Neural cell (in vitro differentiated cells): Measurements from ENCODE around the gene COMT.

Experiments used
- EP300 ChIP-seq: fragments of 450-650 bp; conservative IDR thresholded peaks from 2 replicates; pipeline ENCODE4 v1.6.1; 2014; ENCODE audit warnings: antibody characterized with exemption, mild to moderate bottlenecking, moderate library complexity; ENCODE audit not compliant: poor library complexity, severe bottlenecking
- EZH2 ChIP-seq: fragments of 200-600, 300-800 bp; shearing (Covaris generic), sonication (generic); IDR thresholded peaks from 2 replicates; pipeline ENCODE4 v1.6.1; 2014; ENCODE audit warnings: antibody characterized with exemption, low read length, borderline replicate concordance, mild to moderate bottlenecking; ENCODE audit not compliant: insufficient read depth, poor library complexity, severe bottlenecking
- POLR2AphosphoS5 ChIP-seq: IDR thresholded peaks from 2 replicates; pipeline ENCODE4 v1.6.1; 2012
- RAD21 ChIP-seq: fragments of 450-650 bp; conservative IDR thresholded peaks from 2 replicates; pipeline ENCODE4 v1.6.1; 2014; ENCODE audit warnings: antibody characterized with exemption, mild to moderate bottlenecking, moderate library complexity
- TF ChIP-seq, protein P1 (sequence below): fragments of 450-650 bp; IDR thresholded peaks from 2 replicates; pipeline ENCODE4 v1.5.1; 2014; ENCODE audit warnings: antibody characterized with exemption, mild to moderate bottlenecking, moderate library complexity; ENCODE audit not compliant: poor library complexity, severe bottlenecking
- TF ChIP-seq, protein P2 (sequence below): IDR thresholded peaks from 2 replicates; pipeline ENCODE4 v1.6.1; 2012; ENCODE audit warnings: borderline replicate concordance

DNA sequence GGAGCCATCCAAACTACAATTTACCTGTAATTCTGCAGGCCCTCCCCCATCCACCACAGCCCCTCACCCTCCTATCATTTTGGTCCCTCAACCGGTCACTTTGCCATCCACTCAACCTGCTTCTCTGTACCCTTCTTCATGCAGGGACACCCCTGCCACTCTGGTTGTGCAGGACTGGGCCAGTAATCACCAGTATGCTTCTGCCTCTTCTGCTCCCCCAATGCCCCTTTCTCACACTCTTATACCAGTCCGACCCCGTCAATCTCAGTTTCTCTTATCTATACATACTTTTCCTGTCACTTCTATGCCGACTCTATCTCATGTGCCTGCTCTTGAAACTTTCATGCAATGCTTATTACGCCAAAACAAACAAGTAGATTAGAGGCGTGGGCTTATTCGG, 5.1 kb upstream of the COMT start:
- TF ChIP-seq, protein P1, sequence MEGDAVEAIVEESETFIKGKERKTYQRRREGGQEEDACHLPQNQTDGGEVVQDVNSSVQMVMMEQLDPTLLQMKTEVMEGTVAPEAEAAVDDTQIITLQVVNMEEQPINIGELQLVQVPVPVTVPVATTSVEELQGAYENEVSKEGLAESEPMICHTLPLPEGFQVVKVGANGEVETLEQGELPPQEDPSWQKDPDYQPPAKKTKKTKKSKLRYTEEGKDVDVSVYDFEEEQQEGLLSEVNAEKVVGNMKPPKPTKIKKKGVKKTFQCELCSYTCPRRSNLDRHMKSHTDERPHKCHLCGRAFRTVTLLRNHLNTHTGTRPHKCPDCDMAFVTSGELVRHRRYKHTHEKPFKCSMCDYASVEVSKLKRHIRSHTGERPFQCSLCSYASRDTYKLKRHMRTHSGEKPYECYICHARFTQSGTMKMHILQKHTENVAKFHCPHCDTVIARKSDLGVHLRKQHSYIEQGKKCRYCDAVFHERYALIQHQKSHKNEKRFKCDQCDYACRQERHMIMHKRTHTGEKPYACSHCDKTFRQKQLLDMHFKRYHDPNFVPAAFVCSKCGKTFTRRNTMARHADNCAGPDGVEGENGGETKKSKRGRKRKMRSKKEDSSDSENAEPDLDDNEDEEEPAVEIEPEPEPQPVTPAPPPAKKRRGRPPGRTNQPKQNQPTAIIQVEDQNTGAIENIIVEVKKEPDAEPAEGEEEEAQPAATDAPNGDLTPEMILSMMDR = no peak
- TF ChIP-seq EZH2 (no peak), EP300 (no peak), POLR2AphosphoS5 (no peak), RAD21 (no peak)
- TF ChIP-seq, protein P2, sequence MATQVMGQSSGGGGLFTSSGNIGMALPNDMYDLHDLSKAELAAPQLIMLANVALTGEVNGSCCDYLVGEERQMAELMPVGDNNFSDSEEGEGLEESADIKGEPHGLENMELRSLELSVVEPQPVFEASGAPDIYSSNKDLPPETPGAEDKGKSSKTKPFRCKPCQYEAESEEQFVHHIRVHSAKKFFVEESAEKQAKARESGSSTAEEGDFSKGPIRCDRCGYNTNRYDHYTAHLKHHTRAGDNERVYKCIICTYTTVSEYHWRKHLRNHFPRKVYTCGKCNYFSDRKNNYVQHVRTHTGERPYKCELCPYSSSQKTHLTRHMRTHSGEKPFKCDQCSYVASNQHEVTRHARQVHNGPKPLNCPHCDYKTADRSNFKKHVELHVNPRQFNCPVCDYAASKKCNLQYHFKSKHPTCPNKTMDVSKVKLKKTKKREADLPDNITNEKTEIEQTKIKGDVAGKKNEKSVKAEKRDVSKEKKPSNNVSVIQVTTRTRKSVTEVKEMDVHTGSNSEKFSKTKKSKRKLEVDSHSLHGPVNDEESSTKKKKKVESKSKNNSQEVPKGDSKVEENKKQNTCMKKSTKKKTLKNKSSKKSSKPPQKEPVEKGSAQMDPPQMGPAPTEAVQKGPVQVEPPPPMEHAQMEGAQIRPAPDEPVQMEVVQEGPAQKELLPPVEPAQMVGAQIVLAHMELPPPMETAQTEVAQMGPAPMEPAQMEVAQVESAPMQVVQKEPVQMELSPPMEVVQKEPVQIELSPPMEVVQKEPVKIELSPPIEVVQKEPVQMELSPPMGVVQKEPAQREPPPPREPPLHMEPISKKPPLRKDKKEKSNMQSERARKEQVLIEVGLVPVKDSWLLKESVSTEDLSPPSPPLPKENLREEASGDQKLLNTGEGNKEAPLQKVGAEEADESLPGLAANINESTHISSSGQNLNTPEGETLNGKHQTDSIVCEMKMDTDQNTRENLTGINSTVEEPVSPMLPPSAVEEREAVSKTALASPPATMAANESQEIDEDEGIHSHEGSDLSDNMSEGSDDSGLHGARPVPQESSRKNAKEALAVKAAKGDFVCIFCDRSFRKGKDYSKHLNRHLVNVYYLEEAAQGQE = no peak
